GM23248 (cell line): ENCODE data around the gene TMEM236. TPM values are rescaled to one million over a fixed set of nuclear protein-coding genes. Genes with fewer than 3 reads are reported as not detected.

Experiments used
- DNase-seq: peaks from one replicate; pipeline ENCODE4 v3.0.0-alpha.2; 2015
- H2AFZ ChIP-seq: fragments of 200-600 bp; sonication (generic); 2 replicates; pipeline ENCODE4 v1.6.1; 2016; ENCODE audit warnings: antibody characterized with exemption
- H3F3A ChIP-seq: fragments of 200-600 bp; sonication (generic); 2 replicates; pipeline ENCODE4 v1.6.1; 2016; ENCODE audit warnings: mild to moderate bottlenecking, antibody characterized with exemption, mixed run types; ENCODE audit not compliant: insufficient read depth
- H3K27ac ChIP-seq: fragments of 200-600 bp; sonication (generic); 2 replicates; pipeline ENCODE4 v1.5.1; 2016; ENCODE audit warnings: mild to moderate bottlenecking
- H3K27me3 ChIP-seq: fragments of 200-600 bp; sonication (generic); replicated peaks from 2 replicates; pipeline ENCODE4 v1.6.1; 2016; ENCODE audit warnings: mild to moderate bottlenecking; ENCODE audit not compliant: insufficient read depth
- H3K36me3 ChIP-seq: fragments of 200-600 bp; sonication (generic); 2 replicates; pipeline ENCODE4 v1.6.1; 2016; ENCODE audit warnings: low read depth, mild to moderate bottlenecking
- H3K4me1 ChIP-seq: fragments of 200-600 bp; sonication (generic); 2 replicates; pipeline ENCODE4 v1.6.1; 2016; ENCODE audit warnings: mild to moderate bottlenecking; ENCODE audit not compliant: insufficient read depth
- H3K4me2 ChIP-seq: fragments of 200-600 bp; sonication (generic); one replicate; pipeline ENCODE4 v1.6.1; 2016; ENCODE audit warnings: mild to moderate bottlenecking; ENCODE audit not compliant: unreplicated experiment
- H3K4me3 ChIP-seq: fragments of 200-600 bp; sonication (generic); 2 replicates; pipeline ENCODE4 v1.5.1; 2016; ENCODE audit warnings: mild to moderate bottlenecking
- H3K79me2 ChIP-seq: fragments of 200-600 bp; sonication (generic); 2 replicates; pipeline ENCODE4 v1.6.1; 2016; ENCODE audit warnings: mild to moderate bottlenecking; ENCODE audit not compliant: insufficient read depth
- H3K9ac ChIP-seq: fragments of 200-600 bp; sonication (generic); 2 replicates; pipeline ENCODE4 v1.6.1; 2016; ENCODE audit warnings: mild to moderate bottlenecking
- H3K9me2 ChIP-seq: fragments of 200-600 bp; sonication (generic); 2 replicates; pipeline ENCODE4 v1.6.1; 2016; ENCODE audit warnings: mixed run types, mild to moderate bottlenecking, moderate library complexity; ENCODE audit not compliant: insufficient read depth
- H3K9me3 ChIP-seq: fragments of 200-600 bp; sonication (generic); one replicate; pipeline ENCODE4 v1.6.1; 2017; ENCODE audit warnings: low read depth
- H4K20me1 ChIP-seq: fragments of 200-600 bp; sonication (generic); 2 replicates; pipeline ENCODE4 v1.6.0; 2016; ENCODE audit not compliant: insufficient read depth
- EZH2 ChIP-seq: fragments of 200-600 bp; sonication (generic); IDR thresholded peaks from 2 replicates; pipeline ENCODE4 v1.6.1; 2018; ENCODE audit warnings: antibody characterized with exemption, mild to moderate bottlenecking; ENCODE audit not compliant: insufficient read depth, poor library complexity, severe bottlenecking
- EZH2phosphoT487 ChIP-seq: fragments of 200-600 bp; sonication (generic); IDR thresholded peaks from 2 replicates; pipeline ENCODE4 v1.6.1; 2018; ENCODE audit warnings: antibody characterized with exemption, moderate library complexity, mild to moderate bottlenecking, low read depth; ENCODE audit not compliant: insufficient read depth
- WGBS, 2 experiments: methylation state at CpG; one replicate each; pipeline ENCODE4 v1.1.6; 2015 to 2017; ENCODE audit warnings: low lambda C conversion rate in 2 of 2, low coverage in 1 of 2; ENCODE audit errors: missing lambda C conversion rate in 2 of 2; 5-methylcytosine and 5-hydroxymethylcytosine counted together
- in situ Hi-C: fragments of 300-500 bp; cut with MboI; formaldehyde crosslinking; loops from 2 replicates; pipeline ENCODE4 v1.15.0; 2020
- polyA plus RNA-seq: library from polyadenylated mRNA; unstranded; fragments of >200 nt; fragmentation: Nextera tagmentation; extraction: Ambion mirVana; gene quantifications from 2 replicates; pipeline ENCODE4 v1.2.1, GENCODE V29; 2016
- total RNA-seq: library from RNA; depleted of rRNA; stranded (reverse); fragments of >200 nt; shearing (Covaris generic); gene quantifications from 2 replicates; pipeline ENCODE4 v1.2.3, GENCODE V29; 2014

TMEM236 gene
- total and polyA plus RNA-seq, 2 experiments from 2014 or later: 0.11 TPM; not detected in 1

GRCh38 chr10:17814973-17815372 lies 63.0 kb downstream of the TMEM236 start:
- H3K79me2 ChIP-seq: no peaks in the 10 kb centered on the region

GRCh38 chr10:17816199-17816598 lies 64.2 kb downstream of the TMEM236 start:
- in situ Hi-C loops: no loop called here
- 85 to 86% methylated on average over 7 of the region's 7 CpGs for WGBS, 2 experiments
- H3K9ac ChIP-seq: no peak overlapping the region
- H3K36me3 ChIP-seq: no peaks in the 10 kb centered on the region
- no peaks in the 10 kb centered on the region for H3K79me2 ChIP-seq
- H3K4me3 ChIP-seq: no peak overlapping the region
- no peak overlapping the region for H3K4me2 ChIP-seq
- no peaks in the 10 kb centered on the region for H3F3A ChIP-seq
- no peaks in the 10 kb centered on the region for H3K9me2 ChIP-seq
- no peaks in the 10 kb centered on the region for H4K20me1 ChIP-seq
- H2AFZ ChIP-seq: no peak overlapping the region
- no peaks in the 10 kb centered on the region for H3K9me3 ChIP-seq
- H3K4me1 ChIP-seq: 0 out of 2 replicates have a peak, but pooled peaks cover 3% of the 10 kb centered on the region
- no peaks in the 10 kb centered on the region for H3K27me3 ChIP-seq
- DNase-seq: no peak
- no peak for TF ChIP-seq EZH2
- no peak for TF ChIP-seq EZH2phosphoT487
- H3K27ac ChIP-seq: no peak overlapping the region

More at GRCh38 chr10:17814973-17815372, 63.0 kb downstream of the TMEM236 start:
- Histone ChIP-seq H2AFZ (no peak overlapping the region), H3K9ac (no peak overlapping the region), H3K9me3 (no peaks in the 10 kb centered on the region), H3K27me3 (no peaks in the 10 kb centered on the region), H3K4me3 (no peak overlapping the region), H3K9me2 (no peaks in the 10 kb centered on the region), H3F3A (no peaks in the 10 kb centered on the region), H3K4me1 (0 out of 2 replicates have a peak, but pooled peaks cover 8% of the 10 kb centered on the region), H3K27ac (no peak overlapping the region), H3K36me3 (no peaks in the 10 kb centered on the region), H3K4me2 (no peak overlapping the region), H4K20me1 (no peaks in the 10 kb centered on the region)
- no peak for TF ChIP-seq EZH2phosphoT487
- no peak for TF ChIP-seq EZH2
- DNase-seq: no peak
- in situ Hi-C loops: no loop called here
- WGBS, 2 experiments: 76 to 81% methylated on average over 5 of the region's 5 CpGs

GRCh38 chr10:17817316-17817715 lies 65.3 kb downstream of the TMEM236 start:
- no peak for DNase-seq
- no peaks in the 10 kb centered on the region for H3F3A ChIP-seq
- H3K4me1 ChIP-seq: no peaks in the 10 kb centered on the region; the same call in 1 of the 2 replicates
- H3K27me3 ChIP-seq: no peaks in the 10 kb centered on the region
- no peak overlapping the region for H3K4me3 ChIP-seq
- H3K36me3 ChIP-seq: no peaks in the 10 kb centered on the region
- in situ Hi-C loops: no loop called here
- no peak for TF ChIP-seq EZH2
- no peak for TF ChIP-seq EZH2phosphoT487
- no peaks in the 10 kb centered on the region for H4K20me1 ChIP-seq
- no peak overlapping the region for H2AFZ ChIP-seq
- H3K27ac ChIP-seq: no peak overlapping the region
- H3K9me2 ChIP-seq: no peaks in the 10 kb centered on the region
- no peaks in the 10 kb centered on the region for H3K79me2 ChIP-seq
- no peaks in the 10 kb centered on the region for H3K9me3 ChIP-seq
- H3K4me2 ChIP-seq: no peak overlapping the region
- 63 to 81% methylated on average over 1 of the region's 1 CpG for WGBS, 2 experiments
- no peak overlapping the region for H3K9ac ChIP-seq

GRCh38 chr10:17817790-17818189 lies 65.8 kb downstream of the TMEM236 start:
- Histone ChIP-seq H3K27ac (no peak overlapping the region), H2AFZ (no peak overlapping the region), H3K4me1 (no peaks in the 10 kb centered on the region; the same call in 1 of the 2 replicates), H3K79me2 (no peaks in the 10 kb centered on the region), H4K20me1 (no peaks in the 10 kb centered on the region), H3K9ac (no peak overlapping the region), H3F3A (no peaks in the 10 kb centered on the region), H3K9me2 (no peaks in the 10 kb centered on the region), H3K4me3 (no peak overlapping the region), H3K4me2 (no peak overlapping the region), H3K27me3 (no peaks in the 10 kb centered on the region), H3K36me3 (no peaks in the 10 kb centered on the region), H3K9me3 (no peaks in the 10 kb centered on the region)
- DNase-seq: no peak
- in situ Hi-C loops: no loop called here
- WGBS, 2 experiments: 84 to 86% methylated on average over 3 of the region's 3 CpGs
- TF ChIP-seq EZH2phosphoT487 (no peak), EZH2 (no peak)

- no peak overlapping the region for H3K9ac ChIP-seq
- H3K9me2 ChIP-seq: no peaks in the 10 kb centered on the region
- DNase-seq: no peak
- H3K36me3 ChIP-seq: no peaks in the 10 kb centered on the region
- H3K79me2 ChIP-seq: no peaks in the 10 kb centered on the region
- H3K4me3 ChIP-seq: no peak overlapping the region
- H3K4me2 ChIP-seq: no peak overlapping the region
- no peak for TF ChIP-seq EZH2
- no peak for TF ChIP-seq EZH2phosphoT487
- H3K27me3 ChIP-seq: no peaks in the 10 kb centered on the region
- H4K20me1 ChIP-seq: no peaks in the 10 kb centered on the region
- no peaks in the 10 kb centered on the region for H3F3A ChIP-seq
- no peak overlapping the region for H3K27ac ChIP-seq
- WGBS, 2 experiments: 28 to 30% methylated on average over 7 of the region's 7 CpGs
- no peaks in the 10 kb centered on the region for H3K9me3 ChIP-seq
- in situ Hi-C loops: no loop called here
- H2AFZ ChIP-seq: no peak overlapping the region
- H3K4me1 ChIP-seq: no peaks in the 10 kb centered on the region; the same call in 1 of the 2 replicates
These were observed 67.8 kb downstream of the TMEM236 start for GRCh38 chr10:17819836-17820235.
